ENCODE measurements around the gene TOX3. TPM values are rescaled to one million over a fixed set of nuclear protein-coding genes. Genes with fewer than 3 reads are reported as not detected.

TOX3 gene
- total and polyA plus RNA-seq, 2 of the 13 experiments (the other 11 are each of a cell fraction or from before 2014, with no cell fraction given) = 14.5 to 98.6 TPM

- TF ChIP-seq NAIF1 (CRISPR knock-in tag; IDR thresholded peaks at IDR 0.05; ENCODE audit: borderline replicate concordance) (no peak), ZNF710 (CRISPR knock-in tag; IDR thresholded peaks at IDR 0.05; ENCODE audit: borderline replicate concordance) (no peak), MTA3 (CRISPR knock-in tag; IDR thresholded peaks at IDR 0.05) (no peak), KLF6 (CRISPR knock-in tag; IDR thresholded peaks at IDR 0.05) (no peak), FUBP1 (CRISPR knock-in tag; IDR thresholded peaks at IDR 0.05; ENCODE audit: borderline replicate concordance) (no peak), ZSCAN12 (CRISPR knock-in tag; IDR thresholded peaks at IDR 0.05) (no peak), NR2F2 (IDR thresholded peaks at IDR 0.05; ENCODE audit: borderline replicate concordance, low read depth) (no peak), POGK (CRISPR knock-in tag; conservative IDR thresholded peaks at IDR 0.05) (no peak), CEBPZ (IDR thresholded peaks at IDR 0.05; ENCODE audit: low read length) (no peak), NFKBIZ (CRISPR knock-in tag; IDR thresholded peaks at IDR 0.05) (no peak), PAWR (CRISPR knock-in tag; IDR thresholded peaks at IDR 0.05; ENCODE audit: borderline replicate concordance) (no peak), HNRNPLL (IDR thresholded peaks at IDR 0.05; ENCODE audit: low read depth, low read length, poor library complexity, severe bottlenecking) (no peak), HMG20A (CRISPR knock-in tag; IDR thresholded peaks at IDR 0.05; ENCODE audit: borderline replicate concordance) (0 out of 2 replicates have a peak, but pooled peaks have one; percentile 38), ZBTB33 (CRISPR knock-in tag; IDR thresholded peaks at IDR 0.05) (no peak), POLR2G (IDR thresholded peaks at IDR 0.05; ENCODE audit: low read depth, low read length) (no peak), POLR2A (IDR thresholded peaks at IDR 0.05; ENCODE audit: insufficient read depth in 1 of 2, low read depth in 2 of 2, low read length in 2 of 2) (no peak), ZBTB14 (CRISPR knock-in tag; IDR thresholded peaks at IDR 0.05) (no peak)
Measured at GRCh38 chr16:52512297-52512987, 34.5 kb downstream of the TOX3 start (continued).
